ENCODE measurements around the gene HTRA1.

Gene HTRA1

DNA sequence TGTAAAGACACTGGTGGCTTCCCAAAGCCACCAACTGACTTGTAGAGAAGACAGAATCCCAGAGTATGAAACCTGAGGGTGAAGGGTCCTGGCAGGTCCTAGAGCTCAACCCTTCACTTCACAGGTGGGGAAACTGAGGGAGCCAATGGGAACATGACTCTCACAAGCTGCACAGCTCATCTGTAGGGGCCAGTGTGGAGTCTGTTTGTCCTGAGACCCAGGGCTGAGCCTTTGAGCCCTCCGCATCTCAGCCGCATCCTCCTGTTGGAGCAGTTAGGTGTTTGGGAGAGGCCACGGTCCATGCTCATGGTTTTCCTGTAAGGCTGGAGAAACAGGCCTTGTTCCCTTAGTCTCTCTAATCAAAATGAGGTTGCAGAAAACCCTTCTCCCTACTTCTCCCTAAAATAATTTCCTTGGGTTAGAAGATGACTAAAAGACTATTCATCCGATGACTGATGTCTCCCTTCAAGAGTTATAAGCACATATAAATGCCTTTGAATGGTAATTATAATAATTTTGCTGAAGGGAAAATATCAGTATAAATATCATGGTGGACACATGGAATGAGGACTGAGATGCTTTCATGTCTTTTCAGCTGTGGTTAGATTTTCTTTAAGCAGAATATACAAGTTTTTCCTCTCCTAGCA lies 10.3 kb downstream of the HTRA1 start:
- no peaks in the 10 kb centered on the region for H3K27me3 ChIP-seq (ENCODE audit: insufficient read depth, low read length, poor library complexity)
- no peaks in the 10 kb centered on the region for H3K79me1 ChIP-seq (ENCODE audit: low read length)
- no peak for DNase-seq
- WGBS (ENCODE audit: extremely low coverage, insufficient coverage, low lambda C conversion rate) = no CpG with 5 or more reads among the region's 4 CpGs
- H3K27ac ChIP-seq (ENCODE audit: low read depth, low read length) = no peak overlapping the region
- no peaks in the 10 kb centered on the region for H3K36me3 ChIP-seq (ENCODE audit: control insufficient read depth, insufficient read depth, low read length)
- H3K4me1 ChIP-seq (ENCODE audit: control insufficient read depth, low read depth, low read length) = no peaks in the 10 kb centered on the region
- H2AK5ac ChIP-seq (ENCODE audit: low read length) = no peak overlapping the region
- no peak overlapping the region for H4K5ac ChIP-seq (ENCODE audit: low read length)
- no peak overlapping the region for H3K56ac ChIP-seq (ENCODE audit: low read length)
- no peak overlapping the region for H3K18ac ChIP-seq (ENCODE audit: low read length)
- H3K9ac ChIP-seq (ENCODE audit: low read length) = no peak overlapping the region
- H2BK120ac ChIP-seq (ENCODE audit: low read depth, low read length) = no peak overlapping the region
- no peak overlapping the region for H3K4me3 ChIP-seq (ENCODE audit: low read length)
- H2BK5ac ChIP-seq (ENCODE audit: low read length) = no peak overlapping the region
- H3K4ac ChIP-seq (ENCODE audit: low read depth, low read length) = no peak overlapping the region
- H3K4me2 ChIP-seq (ENCODE audit: low read length) = no peak overlapping the region
- H2BK15ac ChIP-seq (replicated peaks; ENCODE audit: low read depth) = no peak overlapping the region
- no peak overlapping the region for H4K8ac ChIP-seq (ENCODE audit: low read depth, low read length)
- H3K79me2 ChIP-seq (ENCODE audit: control insufficient read depth, insufficient read depth, low read length) = no peaks in the 10 kb centered on the region
- H3K23ac ChIP-seq (ENCODE audit: low read length) = no peak overlapping the region

DNA sequence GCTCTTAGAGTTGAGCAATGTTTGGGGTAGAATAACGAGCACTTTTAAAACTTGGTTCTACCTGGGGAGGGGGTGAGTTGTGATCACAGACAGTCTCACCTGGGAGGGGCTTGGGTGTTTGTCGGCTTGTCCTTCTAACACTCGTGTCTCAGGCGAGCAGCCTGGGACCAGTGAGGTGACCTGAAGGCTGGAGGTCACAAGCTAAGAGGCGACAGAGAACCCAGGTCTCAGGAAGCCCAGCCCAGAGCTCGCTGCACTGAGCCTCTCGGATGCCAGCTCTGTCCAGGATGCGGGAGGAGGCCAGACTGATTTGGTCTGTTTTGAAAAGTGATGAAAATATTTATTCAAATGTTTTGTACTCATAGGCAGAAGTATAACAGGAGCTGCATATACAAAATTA lies 11.8 kb downstream of the HTRA1 start:
- no peak overlapping the region for H3K23ac ChIP-seq (ENCODE audit: low read length)
- H3K27me3 ChIP-seq (ENCODE audit: insufficient read depth, low read length, poor library complexity) = no peaks in the 10 kb centered on the region
- H3K4me3 ChIP-seq (ENCODE audit: low read length) = no peak overlapping the region
- no peaks in the 10 kb centered on the region for H3K79me1 ChIP-seq (ENCODE audit: low read length)
- H3K56ac ChIP-seq (ENCODE audit: low read length) = no peak overlapping the region
- no peak overlapping the region for H2BK15ac ChIP-seq (replicated peaks; ENCODE audit: low read depth)
- no peak overlapping the region for H3K4me2 ChIP-seq (ENCODE audit: low read length)
- H2BK120ac ChIP-seq (ENCODE audit: low read depth, low read length) = no peak overlapping the region
- H4K5ac ChIP-seq (ENCODE audit: low read length) = no peak overlapping the region
- H3K18ac ChIP-seq (ENCODE audit: low read length) = no peak overlapping the region
- H3K36me3 ChIP-seq (ENCODE audit: control insufficient read depth, insufficient read depth, low read length) = no peaks in the 10 kb centered on the region
- H3K79me2 ChIP-seq (ENCODE audit: control insufficient read depth, insufficient read depth, low read length) = no peaks in the 10 kb centered on the region
- H2BK5ac ChIP-seq (ENCODE audit: low read length) = no peak overlapping the region
- H2AK5ac ChIP-seq (ENCODE audit: low read length) = no peak overlapping the region
- H3K4me1 ChIP-seq (ENCODE audit: control insufficient read depth, low read depth, low read length) = no peaks in the 10 kb centered on the region
- no peak overlapping the region for H3K9ac ChIP-seq (ENCODE audit: low read length)
- no CpG with 5 or more reads among the region's 8 CpGs for WGBS (ENCODE audit: extremely low coverage, insufficient coverage, low lambda C conversion rate)
- no peak for DNase-seq
- H4K8ac ChIP-seq (ENCODE audit: low read depth, low read length) = no peak overlapping the region
- H3K4ac ChIP-seq (ENCODE audit: low read depth, low read length) = no peak overlapping the region
- no peak overlapping the region for H3K27ac ChIP-seq (ENCODE audit: low read depth, low read length)

DNA sequence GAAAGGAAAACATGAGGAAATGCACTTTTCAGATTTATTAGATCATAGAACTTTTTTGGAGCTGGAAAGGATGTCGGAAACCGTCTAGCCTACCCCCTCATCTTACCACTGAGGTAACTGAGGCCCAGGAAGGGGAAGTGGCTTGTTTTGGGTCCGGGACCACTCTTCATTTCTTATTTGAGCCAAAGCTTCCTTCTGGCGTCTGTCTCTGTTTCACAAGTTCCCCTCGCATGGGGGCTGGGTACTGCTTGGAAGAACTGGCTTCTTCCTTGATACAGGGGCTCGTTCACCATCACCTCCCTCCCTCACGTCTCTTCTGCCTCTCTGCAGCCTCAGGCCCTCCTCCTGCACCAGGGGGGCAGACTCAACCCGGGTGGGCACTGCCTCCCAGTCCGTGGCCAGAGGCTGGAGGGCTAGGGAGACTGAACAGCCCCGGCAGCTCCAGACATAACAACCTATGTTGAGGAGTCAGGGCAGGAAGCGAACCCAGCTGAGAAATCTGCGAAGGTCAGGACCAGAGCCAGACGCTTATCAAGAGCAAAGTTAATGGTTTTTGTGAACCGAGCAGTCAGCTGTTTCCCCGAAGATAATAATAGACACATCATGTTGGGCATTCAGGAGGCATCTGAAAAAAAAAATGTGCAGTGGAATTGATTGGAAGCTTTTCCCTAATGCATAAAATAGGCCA lies 12.9 kb downstream of the HTRA1 start:
- Histone ChIP-seq H3K36me3 (ENCODE audit: control insufficient read depth, insufficient read depth, low read length) (no peaks in the 10 kb centered on the region), H3K27ac (ENCODE audit: low read depth, low read length) (no peak overlapping the region), H2BK5ac (ENCODE audit: low read length) (no peak overlapping the region), H3K23ac (ENCODE audit: low read length) (no peak overlapping the region), H3K79me2 (ENCODE audit: control insufficient read depth, insufficient read depth, low read length) (no peaks in the 10 kb centered on the region), H2BK15ac (replicated peaks; ENCODE audit: low read depth) (no peak overlapping the region), H3K56ac (ENCODE audit: low read length) (peak overlapping the region; percentile 42), H3K4me3 (ENCODE audit: low read length) (no peak overlapping the region), H3K4me2 (ENCODE audit: low read length) (no peak overlapping the region), H2BK120ac (ENCODE audit: low read depth, low read length) (no peak overlapping the region), H3K18ac (ENCODE audit: low read length) (no peak overlapping the region), H3K4ac (ENCODE audit: low read depth, low read length) (no peak overlapping the region), H3K9ac (ENCODE audit: low read length) (no peak overlapping the region), H3K27me3 (ENCODE audit: insufficient read depth, low read length, poor library complexity) (no peaks in the 10 kb centered on the region), H2AK5ac (ENCODE audit: low read length) (no peak overlapping the region), H4K5ac (ENCODE audit: low read length) (no peak overlapping the region), H3K4me1 (ENCODE audit: control insufficient read depth, low read depth, low read length) (no peaks in the 10 kb centered on the region), H3K79me1 (ENCODE audit: low read length) (no peaks in the 10 kb centered on the region), H4K8ac (ENCODE audit: low read depth, low read length) (no peak overlapping the region)
- no peak for DNase-seq
- no CpG with 5 or more reads among the region's 15 CpGs for WGBS (ENCODE audit: extremely low coverage, insufficient coverage, low lambda C conversion rate)

DNA sequence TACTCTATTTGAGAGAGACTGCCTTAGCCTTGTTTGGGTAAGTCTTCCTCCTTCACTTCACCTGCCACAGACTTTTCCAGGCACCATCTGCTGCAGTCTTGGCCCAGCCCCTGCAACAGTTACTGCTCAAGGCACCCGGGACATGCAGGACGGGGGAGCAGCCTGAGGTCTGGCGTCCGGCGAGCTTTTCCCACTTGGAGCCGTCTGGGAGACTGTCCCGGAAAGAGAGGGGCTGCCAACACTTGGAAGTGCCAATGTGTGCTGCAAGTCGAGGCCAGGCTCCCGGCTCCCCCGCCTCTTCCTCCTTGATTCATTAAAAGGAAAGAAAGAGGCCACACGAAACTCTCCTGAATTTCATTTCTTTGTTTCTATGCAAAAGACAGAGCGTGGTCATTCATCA lies 13.7 kb downstream of the HTRA1 start:
- H4K8ac ChIP-seq (ENCODE audit: low read depth, low read length) = no peak overlapping the region

DNA sequence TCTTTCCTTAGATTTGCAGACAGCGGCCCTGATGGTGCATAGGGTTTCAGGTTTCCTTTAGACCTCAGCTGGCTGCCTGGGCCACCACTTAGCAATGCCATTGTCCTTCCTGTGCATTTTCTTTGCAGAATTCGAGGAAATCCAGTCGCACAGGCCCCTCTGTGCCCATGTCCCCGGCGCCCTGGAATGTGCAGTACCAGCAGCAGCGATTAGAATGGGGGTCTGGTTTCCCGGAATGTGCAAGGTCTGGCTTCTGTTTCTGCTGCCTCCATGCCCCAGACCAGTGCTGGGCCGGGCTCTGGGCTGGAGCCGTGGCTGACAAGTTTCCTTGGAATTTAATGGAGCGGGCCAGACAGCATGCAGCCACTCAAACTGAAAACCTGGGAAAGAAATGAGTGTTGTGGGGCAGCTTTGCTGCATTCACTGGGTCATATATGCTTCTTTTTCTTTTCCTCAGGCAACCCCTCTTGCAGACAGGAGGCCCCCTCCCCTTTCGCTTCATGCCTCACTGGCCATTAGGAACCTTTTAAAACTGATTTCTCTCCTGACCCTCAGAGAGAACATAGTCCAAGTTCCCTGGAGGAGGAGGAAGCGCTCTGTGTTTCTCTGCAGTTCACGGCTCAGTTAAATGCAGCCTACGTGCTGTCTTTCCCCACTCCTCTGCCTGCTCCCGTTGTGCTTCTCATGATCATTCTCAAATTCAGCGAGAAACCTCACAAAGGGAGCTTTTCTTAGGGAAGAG lies 14.4 kb downstream of the HTRA1 start:
- Histone ChIP-seq H3K27ac (ENCODE audit: low read depth, low read length) (no peak overlapping the region), H2BK15ac (replicated peaks; ENCODE audit: low read depth) (no peak overlapping the region), H3K27me3 (ENCODE audit: insufficient read depth, low read length, poor library complexity) (no peaks in the 10 kb centered on the region), H2AK5ac (ENCODE audit: low read length) (no peak overlapping the region), H3K23ac (ENCODE audit: low read length) (no peak overlapping the region), H3K4me1 (ENCODE audit: control insufficient read depth, low read depth, low read length) (no peaks in the 10 kb centered on the region), H3K36me3 (ENCODE audit: control insufficient read depth, insufficient read depth, low read length) (no peaks in the 10 kb centered on the region), H3K4me2 (ENCODE audit: low read length) (no peak overlapping the region), H4K5ac (ENCODE audit: low read length) (no peak overlapping the region), H4K8ac (ENCODE audit: low read depth, low read length) (no peak overlapping the region), H2BK120ac (ENCODE audit: low read depth, low read length) (no peak overlapping the region), H3K9ac (ENCODE audit: low read length) (no peak overlapping the region), H3K4me3 (ENCODE audit: low read length) (no peak overlapping the region), H2BK5ac (ENCODE audit: low read length) (no peak overlapping the region), H3K4ac (ENCODE audit: low read depth, low read length) (no peak overlapping the region), H3K56ac (ENCODE audit: low read length) (no peak overlapping the region), H3K79me2 (ENCODE audit: control insufficient read depth, insufficient read depth, low read length) (no peaks in the 10 kb centered on the region), H3K18ac (ENCODE audit: low read length) (no peak overlapping the region), H3K79me1 (ENCODE audit: low read length) (no peaks in the 10 kb centered on the region)
- no CpG with 5 or more reads among the region's 16 CpGs for WGBS (ENCODE audit: extremely low coverage, insufficient coverage, low lambda C conversion rate)
- DNase-seq = no peak

More for the DNA sequence above, 13.7 kb downstream of the HTRA1 start:
- Histone ChIP-seq H2BK5ac (ENCODE audit: low read length) (no peak overlapping the region), H3K18ac (ENCODE audit: low read length) (no peak overlapping the region), H3K27me3 (ENCODE audit: insufficient read depth, low read length, poor library complexity) (no peaks in the 10 kb centered on the region), H3K9ac (ENCODE audit: low read length) (no peak overlapping the region), H3K4me1 (ENCODE audit: control insufficient read depth, low read depth, low read length) (no peaks in the 10 kb centered on the region), H2BK15ac (replicated peaks; ENCODE audit: low read depth) (no peak overlapping the region), H3K23ac (ENCODE audit: low read length) (no peak overlapping the region), H4K5ac (ENCODE audit: low read length) (no peak overlapping the region), H3K4ac (ENCODE audit: low read depth, low read length) (no peak overlapping the region), H2BK120ac (ENCODE audit: low read depth, low read length) (no peak overlapping the region), H3K79me2 (ENCODE audit: control insufficient read depth, insufficient read depth, low read length) (no peaks in the 10 kb centered on the region), H3K4me2 (ENCODE audit: low read length) (no peak overlapping the region), H3K79me1 (ENCODE audit: low read length) (no peaks in the 10 kb centered on the region), H3K56ac (ENCODE audit: low read length) (peak overlapping the region; percentile 63), H3K4me3 (ENCODE audit: low read length) (no peak overlapping the region), H2AK5ac (ENCODE audit: low read length) (no peak overlapping the region), H3K36me3 (ENCODE audit: control insufficient read depth, insufficient read depth, low read length) (no peaks in the 10 kb centered on the region), H3K27ac (ENCODE audit: low read depth, low read length) (no peak overlapping the region)
- no CpG with 5 or more reads among the region's 12 CpGs for WGBS (ENCODE audit: extremely low coverage, insufficient coverage, low lambda C conversion rate)
- DNase-seq = no peak

Data from mesendoderm (in vitro differentiated cells).